ENCODE data around the gene TNS1. TPM values are rescaled to one million over a fixed set of nuclear protein-coding genes. Genes with fewer than 3 reads are reported as not detected.

The TNS1 gene
- total and polyA plus RNA-seq, 2 donors from 2014 or later: 44.8 to 471 TPM

- Histone ChIP-seq H3K9me3 (ENCODE audit: control insufficient read depth in 2 of 3, insufficient read depth in 1 of 3, low read length in 3 of 3) (no peaks in the 10 kb centered on the region), H3K4me1 (ENCODE audit: control insufficient read depth in 2 of 3, insufficient read depth in 2 of 3, low read depth in 1 of 3, low read length in 3 of 3) (peaks cover 0 to 40% (median 28%) of the 10 kb centered on the region in 3 donors), H3K4me3 (ENCODE audit: low read length in 3 of 3) (no peak overlapping the region), H3K36me3 (ENCODE audit: control insufficient read depth in 2 of 3, insufficient read depth in 3 of 3, low read length in 3 of 3) (peaks cover 2 to 81% (median 47%) of the 10 kb centered on the region in 3 donors), H3K9ac (ENCODE audit: low read length in 3 of 3) (no peak overlapping the region), H3K27me3 (ENCODE audit: control insufficient read depth, insufficient read depth, low read length) (no peaks in the 10 kb centered on the region), H3K27ac (ENCODE audit: low read depth in 2 of 2, low read length in 2 of 2) (no peak overlapping the region)
- DNase-seq: no peak
- intact Hi-C loops (cut with DNase I): no loop called here
- TF ChIP-seq, protein P1, sequence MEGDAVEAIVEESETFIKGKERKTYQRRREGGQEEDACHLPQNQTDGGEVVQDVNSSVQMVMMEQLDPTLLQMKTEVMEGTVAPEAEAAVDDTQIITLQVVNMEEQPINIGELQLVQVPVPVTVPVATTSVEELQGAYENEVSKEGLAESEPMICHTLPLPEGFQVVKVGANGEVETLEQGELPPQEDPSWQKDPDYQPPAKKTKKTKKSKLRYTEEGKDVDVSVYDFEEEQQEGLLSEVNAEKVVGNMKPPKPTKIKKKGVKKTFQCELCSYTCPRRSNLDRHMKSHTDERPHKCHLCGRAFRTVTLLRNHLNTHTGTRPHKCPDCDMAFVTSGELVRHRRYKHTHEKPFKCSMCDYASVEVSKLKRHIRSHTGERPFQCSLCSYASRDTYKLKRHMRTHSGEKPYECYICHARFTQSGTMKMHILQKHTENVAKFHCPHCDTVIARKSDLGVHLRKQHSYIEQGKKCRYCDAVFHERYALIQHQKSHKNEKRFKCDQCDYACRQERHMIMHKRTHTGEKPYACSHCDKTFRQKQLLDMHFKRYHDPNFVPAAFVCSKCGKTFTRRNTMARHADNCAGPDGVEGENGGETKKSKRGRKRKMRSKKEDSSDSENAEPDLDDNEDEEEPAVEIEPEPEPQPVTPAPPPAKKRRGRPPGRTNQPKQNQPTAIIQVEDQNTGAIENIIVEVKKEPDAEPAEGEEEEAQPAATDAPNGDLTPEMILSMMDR (IDR thresholded peaks at IDR 0.05; ENCODE audit: borderline replicate concordance, extremely low read depth, insufficient read depth): no peak
- FAIRE-seq: no peak
These were observed 159.5 kb downstream of the TNS1 start for GRCh38 chr2:217843324-217843723.

DNA sequence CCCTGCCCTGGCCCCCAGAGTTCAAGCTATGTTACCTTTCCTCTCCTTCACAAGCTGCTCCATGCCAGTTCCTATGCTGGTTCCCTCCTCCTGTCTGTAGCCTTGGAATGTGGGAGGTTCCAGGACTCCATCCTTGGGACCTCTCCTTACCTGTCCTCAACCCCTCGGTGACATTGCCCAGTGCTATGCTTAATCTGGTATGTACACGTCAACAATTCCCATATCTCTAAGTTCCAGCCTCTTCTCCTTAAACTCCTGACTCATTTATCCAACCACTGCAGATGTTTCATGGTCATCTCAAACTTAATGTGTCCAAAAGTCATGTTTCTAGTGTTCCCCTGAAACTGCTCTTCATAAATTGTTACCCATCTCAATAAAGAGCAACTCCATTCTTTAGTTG, 160.8 kb downstream of the TNS1 start:
- H3K4me1 ChIP-seq (ENCODE audit: control insufficient read depth in 2 of 3, insufficient read depth in 2 of 3, low read depth in 1 of 3, low read length in 3 of 3): peaks cover 0 to 37% (median 26%) of the 10 kb centered on the region in 3 donors
- H3K9me3 ChIP-seq (ENCODE audit: control insufficient read depth in 2 of 3, insufficient read depth in 1 of 3, low read length in 3 of 3): no peaks in the 10 kb centered on the region
- no peak for DNase-seq
- H3K27ac ChIP-seq (ENCODE audit: low read depth in 2 of 2, low read length in 2 of 2): no peak overlapping the region
- H3K27me3 ChIP-seq (ENCODE audit: control insufficient read depth, insufficient read depth, low read length): no peaks in the 10 kb centered on the region
- TF ChIP-seq, protein P1 (IDR thresholded peaks at IDR 0.05; ENCODE audit: borderline replicate concordance, extremely low read depth, insufficient read depth): no peak
- H3K4me3 ChIP-seq (ENCODE audit: low read length in 3 of 3): no peak overlapping the region
- H3K36me3 ChIP-seq (ENCODE audit: control insufficient read depth in 2 of 3, insufficient read depth in 3 of 3, low read length in 3 of 3): peaks cover 2 to 68% (median 39%) of the 10 kb centered on the region in 3 donors
- no peak for FAIRE-seq
- intact Hi-C loops (cut with DNase I): no loop called here
- H3K9ac ChIP-seq (ENCODE audit: low read length in 3 of 3): no peak overlapping the region

- Histone ChIP-seq H3K36me3 (ENCODE audit: control insufficient read depth in 2 of 3, insufficient read depth in 3 of 3, low read length in 3 of 3) (peaks cover 2 to 64% (median 35%) of the 10 kb centered on the region in 3 donors), H3K4me3 (ENCODE audit: low read length in 3 of 3) (no peak overlapping the region), H3K9ac (ENCODE audit: low read length in 3 of 3) (no peak overlapping the region), H3K9me3 (ENCODE audit: control insufficient read depth in 2 of 3, insufficient read depth in 1 of 3, low read length in 3 of 3) (no peaks in the 10 kb centered on the region), H3K27me3 (ENCODE audit: control insufficient read depth, insufficient read depth, low read length) (no peaks in the 10 kb centered on the region), H3K4me1 (ENCODE audit: control insufficient read depth in 2 of 3, insufficient read depth in 2 of 3, low read depth in 1 of 3, low read length in 3 of 3) (peaks cover 0 to 40% (median 24%) of the 10 kb centered on the region in 3 donors), H3K27ac (ENCODE audit: low read depth in 2 of 2, low read length in 2 of 2) (no peak overlapping the region)
- FAIRE-seq (no peak), DNase-seq (peak in 1 of 5 donors; percentile 53)
- TF ChIP-seq, protein P1 (IDR thresholded peaks at IDR 0.05; ENCODE audit: borderline replicate concordance, extremely low read depth, insufficient read depth): no peak
- intact Hi-C loops (cut with DNase I): no loop called here
These were observed 162.3 kb downstream of the TNS1 start for GRCh38 chr2:217840522-217840921.

DNA sequence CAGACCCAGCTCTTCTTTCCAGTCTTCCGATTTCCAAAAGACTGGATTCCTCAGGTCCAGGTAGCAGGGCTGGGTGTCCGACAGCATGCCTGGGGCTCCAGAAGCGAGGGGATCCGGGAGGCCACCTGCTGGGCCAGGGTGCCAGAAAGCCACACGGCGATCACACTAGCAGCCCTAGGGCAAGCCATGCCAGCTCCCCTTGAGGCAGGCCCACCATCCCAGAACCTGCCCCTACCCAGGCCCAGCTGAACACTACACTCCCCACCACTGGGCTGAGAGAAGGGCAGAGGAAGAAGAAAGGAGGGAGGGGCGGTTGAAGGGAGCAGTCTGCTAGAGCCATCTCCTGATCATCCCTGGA, 163.1 kb downstream of the TNS1 start:
- H3K4me1 ChIP-seq (ENCODE audit: control insufficient read depth in 2 of 3, insufficient read depth in 2 of 3, low read depth in 1 of 3, low read length in 3 of 3): peaks cover 0 to 40% (median 24%) of the 10 kb centered on the region in 3 donors
- no peak for FAIRE-seq
- H3K4me3 ChIP-seq (ENCODE audit: low read length in 3 of 3): no peak overlapping the region
- H3K27me3 ChIP-seq (ENCODE audit: control insufficient read depth, insufficient read depth, low read length): no peaks in the 10 kb centered on the region
- intact Hi-C loops (cut with DNase I): no loop called here
- DNase-seq: peak in 1 of 5 donors; percentile 53
- H3K9me3 ChIP-seq (ENCODE audit: control insufficient read depth in 2 of 3, insufficient read depth in 1 of 3, low read length in 3 of 3): no peaks in the 10 kb centered on the region
- H3K9ac ChIP-seq (ENCODE audit: low read length in 3 of 3): no peak overlapping the region
- peaks cover 0 to 64% (median 35%) of the 10 kb centered on the region in 3 donors for H3K36me3 ChIP-seq (ENCODE audit: control insufficient read depth in 2 of 3, insufficient read depth in 3 of 3, low read length in 3 of 3)
- TF ChIP-seq, protein P1 (IDR thresholded peaks at IDR 0.05; ENCODE audit: borderline replicate concordance, extremely low read depth, insufficient read depth): no peak
- no peak overlapping the region for H3K27ac ChIP-seq (ENCODE audit: low read depth in 2 of 2, low read length in 2 of 2)
